DOHH2 (cell line): Measurements from ENCODE around the gene HMG20B.

Source experiments
- H3F3A ChIP-seq: fragments of 200-600 bp; sonication (generic), shearing (Covaris generic); 2 replicates; pipeline ENCODE4 v1.6.0; 2016; ENCODE audit warnings: antibody characterized with exemption, mild to moderate bottlenecking; ENCODE audit not compliant: control insufficient read depth, insufficient read depth
- H3K27ac ChIP-seq: fragments of 200-600 bp; sonication (generic); 2 replicates; pipeline ENCODE4 v1.5.1; 2014; ENCODE audit warnings: low read depth, mild to moderate bottlenecking, low read length, moderate library complexity
- H3K27me3 ChIP-seq: fragments of 200-600 bp; sonication (generic); 2 replicates; pipeline ENCODE4 v1.6.1; 2014; ENCODE audit warnings: mild to moderate bottlenecking, low read length, mixed read lengths; ENCODE audit not compliant: control insufficient read depth
- H3K36me3 ChIP-seq: fragments of 200-600 bp; sonication (generic); 2 replicates; pipeline ENCODE4 v1.6.1; 2014; ENCODE audit warnings: mild to moderate bottlenecking, low read length, moderate library complexity, mixed read lengths; ENCODE audit not compliant: control insufficient read depth
- H3K4me1 ChIP-seq: fragments of 200-600 bp; sonication (generic); 2 replicates; pipeline ENCODE4 v1.6.1; 2014; ENCODE audit warnings: mild to moderate bottlenecking, low read length, mixed read lengths; ENCODE audit not compliant: control insufficient read depth
- H3K4me2 ChIP-seq: fragments of 200-600 bp; sonication (generic); 2 replicates; pipeline ENCODE4 v1.6.0; 2014; ENCODE audit warnings: mild to moderate bottlenecking, low read length, moderate library complexity
- H3K4me3 ChIP-seq: fragments of 200-600 bp; sonication (generic); 2 replicates; pipeline ENCODE4 v1.5.1; 2014; ENCODE audit warnings: mild to moderate bottlenecking, low read length, mixed read lengths
- H3K79me2 ChIP-seq: fragments of 200-600 bp; sonication (generic); 2 replicates; pipeline ENCODE4 v1.6.1; 2014; ENCODE audit warnings: mild to moderate bottlenecking, low read length, mixed read lengths; ENCODE audit not compliant: control insufficient read depth
- H3K9me2 ChIP-seq: fragments of 200-600 bp; sonication (generic); replicated peaks from 2 replicates; pipeline ENCODE4 v1.6.1; 2014; ENCODE audit warnings: mild to moderate bottlenecking, low read length, mixed read lengths; ENCODE audit not compliant: control insufficient read depth
- H3K9me3 ChIP-seq: fragments of 200-600 bp; sonication (generic); 2 replicates; pipeline ENCODE4 v1.6.1; 2014; ENCODE audit warnings: antibody characterized with exemption, low read length, mixed read lengths; ENCODE audit not compliant: control insufficient read depth, insufficient read depth
- H4K20me1 ChIP-seq: fragments of 200-600 bp; sonication (generic); 2 replicates; pipeline ENCODE4 v1.6.0; 2014; ENCODE audit warnings: low read depth, mild to moderate bottlenecking, antibody characterized with exemption, low read length, moderate library complexity; ENCODE audit not compliant: control insufficient read depth, insufficient read depth
- EZH2phosphoT487 ChIP-seq: fragments of 200-600 bp; sonication (generic); IDR thresholded peaks from 2 replicates; pipeline ENCODE4 v1.6.1; 2017; ENCODE audit warnings: borderline replicate concordance, mild to moderate bottlenecking, antibody characterized with exemption, low read length, moderate library complexity, mixed read lengths
- TF ChIP-seq, protein P1 (sequence below): fragments of 200-600 bp; sonication (generic); IDR thresholded peaks from one replicate; pipeline ENCODE4 v1.5.1; 2014; ENCODE audit warnings: antibody characterized with exemption, mild to moderate bottlenecking, low read depth, low read length; ENCODE audit not compliant: poor library complexity, severe bottlenecking

Gene HMG20B

DNA sequence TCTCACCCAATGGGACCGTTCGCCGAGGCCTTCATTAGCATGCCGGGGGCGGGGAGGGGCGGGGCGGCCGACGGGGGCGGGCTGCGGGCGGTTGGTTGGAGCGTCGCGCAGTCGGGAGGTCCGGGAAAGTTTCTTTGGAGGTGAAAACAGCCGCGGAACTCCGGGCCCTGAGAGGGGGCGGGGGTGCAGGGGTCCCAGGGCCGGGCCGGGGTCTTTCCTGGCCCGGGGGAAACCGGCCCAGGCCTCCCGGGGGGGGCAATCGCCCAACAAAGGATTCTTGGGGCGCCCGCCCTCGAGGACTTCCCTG, at the start of gene HMG20B:
Gene HMG20B (plus strand): TSS at position 90 of the 307 bp plus-strand sequence. CDS start 366 bp downstream, outside the sequence.
- H3F3A ChIP-seq = no peaks in the 10 kb centered on the region; the same call in 1 of the 2 replicates
- no peaks in the 10 kb centered on the region; the same call in 1 of the 2 replicates for H4K20me1 ChIP-seq
- H3K9me2 ChIP-seq = no peaks in the 10 kb centered on the region
- peaks cover 16% of the 10 kb centered on the region for H3K36me3 ChIP-seq
- peak within 1 kb of the TSS; percentile 46 for H3K27ac ChIP-seq
- peaks cover 6% of the 10 kb centered on the region for H3K79me2 ChIP-seq
- TF ChIP-seq, protein P1, sequence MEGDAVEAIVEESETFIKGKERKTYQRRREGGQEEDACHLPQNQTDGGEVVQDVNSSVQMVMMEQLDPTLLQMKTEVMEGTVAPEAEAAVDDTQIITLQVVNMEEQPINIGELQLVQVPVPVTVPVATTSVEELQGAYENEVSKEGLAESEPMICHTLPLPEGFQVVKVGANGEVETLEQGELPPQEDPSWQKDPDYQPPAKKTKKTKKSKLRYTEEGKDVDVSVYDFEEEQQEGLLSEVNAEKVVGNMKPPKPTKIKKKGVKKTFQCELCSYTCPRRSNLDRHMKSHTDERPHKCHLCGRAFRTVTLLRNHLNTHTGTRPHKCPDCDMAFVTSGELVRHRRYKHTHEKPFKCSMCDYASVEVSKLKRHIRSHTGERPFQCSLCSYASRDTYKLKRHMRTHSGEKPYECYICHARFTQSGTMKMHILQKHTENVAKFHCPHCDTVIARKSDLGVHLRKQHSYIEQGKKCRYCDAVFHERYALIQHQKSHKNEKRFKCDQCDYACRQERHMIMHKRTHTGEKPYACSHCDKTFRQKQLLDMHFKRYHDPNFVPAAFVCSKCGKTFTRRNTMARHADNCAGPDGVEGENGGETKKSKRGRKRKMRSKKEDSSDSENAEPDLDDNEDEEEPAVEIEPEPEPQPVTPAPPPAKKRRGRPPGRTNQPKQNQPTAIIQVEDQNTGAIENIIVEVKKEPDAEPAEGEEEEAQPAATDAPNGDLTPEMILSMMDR = no peak
- no peak for TF ChIP-seq EZH2phosphoT487
- H3K4me1 ChIP-seq = peaks cover 10% of the 10 kb centered on the region
- peak within 1 kb of the TSS; percentile 93 for H3K4me3 ChIP-seq
- H3K27me3 ChIP-seq = no peaks in the 10 kb centered on the region
- H3K4me2 ChIP-seq = peak within 1 kb of the TSS; percentile 92
- H3K9me3 ChIP-seq = no peaks in the 10 kb centered on the region

DNA sequence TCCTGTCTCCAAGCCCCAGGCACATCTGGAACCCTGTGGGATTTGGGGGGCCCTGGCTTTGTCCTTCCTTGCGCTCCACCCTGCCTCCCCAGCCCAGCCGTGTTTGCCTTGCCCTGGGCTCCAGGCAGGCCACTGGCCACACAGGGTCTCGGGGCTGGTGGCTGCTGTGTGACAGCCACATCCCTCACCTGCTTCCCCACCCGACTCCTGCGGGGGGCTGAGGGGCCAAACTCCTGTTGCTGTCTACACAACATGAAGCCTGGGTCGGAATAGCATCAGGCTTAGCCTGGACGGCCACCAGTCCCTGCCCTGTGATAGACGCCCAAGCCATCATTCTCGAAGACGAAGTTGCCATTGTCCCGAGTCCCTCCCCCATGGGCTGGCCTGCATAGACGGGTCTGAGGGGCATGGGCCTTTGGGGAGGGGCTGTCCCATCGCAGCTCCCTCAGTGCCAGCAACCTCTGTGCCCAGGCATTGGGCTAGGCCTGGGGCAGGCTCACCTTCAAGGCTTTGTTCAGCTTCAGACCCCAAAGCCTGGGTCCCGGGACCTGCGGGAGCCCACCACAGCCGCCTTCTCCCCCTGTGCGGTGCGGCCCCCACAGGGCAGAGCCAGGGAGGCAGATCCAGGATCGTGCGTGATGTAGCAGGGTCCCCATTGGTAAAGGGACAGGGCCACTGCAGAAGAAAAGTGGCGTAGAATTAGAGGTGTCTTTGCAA, 49.2 kb upstream of the HMG20B start:
- Histone ChIP-seq H3K9me3 (no peaks in the 10 kb centered on the region), H3K27ac (no peak overlapping the region), H3F3A (no peaks in the 10 kb centered on the region), H3K4me3 (no peak overlapping the region), H3K4me1 (no peaks in the 10 kb centered on the region), H3K4me2 (no peak overlapping the region), H3K79me2 (peaks cover 38% of the 10 kb centered on the region), H3K27me3 (no peaks in the 10 kb centered on the region), H3K36me3 (peaks cover 43% of the 10 kb centered on the region; the same call in 1 of the 2 replicates), H4K20me1 (peaks cover 4% of the 10 kb centered on the region; the same call in 1 of the 2 replicates), H3K9me2 (no peaks in the 10 kb centered on the region)
- TF ChIP-seq, protein P1 = no peak
- TF ChIP-seq EZH2phosphoT487 = no peak

DNA sequence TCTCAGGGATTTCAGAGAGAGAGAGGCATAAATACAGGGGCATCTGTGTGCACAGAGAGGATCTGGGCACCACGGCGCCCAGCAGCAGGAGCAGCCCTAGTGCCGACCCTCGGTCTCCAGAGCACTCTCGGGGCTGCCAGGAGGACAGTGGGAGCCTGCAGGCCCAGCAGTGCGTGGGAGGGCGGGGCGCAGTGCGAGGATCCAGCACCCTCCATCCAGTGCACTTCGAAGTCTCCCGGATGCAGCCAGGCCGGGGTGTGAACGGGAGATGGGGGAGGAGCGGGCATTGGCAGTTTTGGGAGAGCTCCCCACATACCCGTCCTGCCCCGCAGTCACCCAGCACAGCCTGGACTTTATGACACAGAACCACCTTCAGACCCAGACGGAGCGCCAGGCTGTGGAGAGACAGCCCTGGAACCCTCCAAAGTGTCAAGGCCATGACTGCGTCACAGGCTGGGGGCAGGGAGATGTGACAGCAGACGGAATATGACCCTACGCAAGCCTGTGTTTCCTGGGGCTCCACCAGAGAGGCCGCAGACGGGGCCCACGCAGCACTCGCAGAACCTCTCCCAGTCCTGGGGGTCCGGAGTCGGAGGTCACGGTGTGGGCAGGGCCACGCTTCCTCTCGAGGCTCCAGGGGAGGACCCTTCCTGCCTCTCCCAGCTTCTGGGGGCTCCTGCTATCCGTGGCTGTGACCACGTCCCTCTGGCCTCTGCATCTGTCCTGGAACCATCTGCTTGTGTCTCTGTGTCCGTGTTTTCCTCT, 48.5 kb upstream of the HMG20B start:
- Histone ChIP-seq H3K36me3 (peaks cover 35% of the 10 kb centered on the region; the same call in 1 of the 2 replicates), H3K79me2 (peaks cover 30% of the 10 kb centered on the region), H3K4me1 (no peaks in the 10 kb centered on the region), H4K20me1 (peaks cover 3% of the 10 kb centered on the region; the same call in 1 of the 2 replicates), H3K9me3 (no peaks in the 10 kb centered on the region), H3K4me3 (no peak overlapping the region), H3K4me2 (no peak overlapping the region), H3K9me2 (no peaks in the 10 kb centered on the region), H3K27ac (no peak overlapping the region), H3K27me3 (no peaks in the 10 kb centered on the region), H3F3A (no peaks in the 10 kb centered on the region)
- TF ChIP-seq, protein P1 = no peak
- no peak for TF ChIP-seq EZH2phosphoT487
